Measurements from ENCODE around the gene ZNF384. TPM values are rescaled to one million over a fixed set of nuclear protein-coding genes. Genes with fewer than 3 reads are reported as not detected.

ZNF384 gene
- total and polyA plus RNA-seq, 2 experiments from 2014 or later: 20.5 to 35.9 TPM

DNA sequence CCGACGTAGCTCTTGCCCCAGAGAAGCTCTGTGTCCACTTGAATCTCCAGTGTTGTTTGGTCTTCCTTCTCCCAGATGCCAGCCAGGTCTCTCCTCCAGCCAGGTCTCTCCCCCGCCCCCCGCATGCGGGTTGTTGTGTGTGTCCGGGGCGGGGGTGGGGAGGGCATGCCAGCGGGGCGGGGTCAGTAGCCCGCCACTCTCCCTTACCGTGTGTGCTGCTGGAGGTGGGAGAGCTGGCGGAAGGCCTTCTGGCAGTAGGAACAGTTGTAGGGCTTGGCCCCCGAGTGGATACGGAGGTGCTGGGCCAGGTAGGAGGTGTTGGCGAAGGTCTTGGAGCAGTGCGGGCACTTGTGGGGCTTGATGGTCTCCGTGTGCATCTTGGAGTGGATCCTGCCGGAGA, 17.0 kb downstream of the ZNF384 start (continued):
- TF ChIP-seq, protein P1, sequence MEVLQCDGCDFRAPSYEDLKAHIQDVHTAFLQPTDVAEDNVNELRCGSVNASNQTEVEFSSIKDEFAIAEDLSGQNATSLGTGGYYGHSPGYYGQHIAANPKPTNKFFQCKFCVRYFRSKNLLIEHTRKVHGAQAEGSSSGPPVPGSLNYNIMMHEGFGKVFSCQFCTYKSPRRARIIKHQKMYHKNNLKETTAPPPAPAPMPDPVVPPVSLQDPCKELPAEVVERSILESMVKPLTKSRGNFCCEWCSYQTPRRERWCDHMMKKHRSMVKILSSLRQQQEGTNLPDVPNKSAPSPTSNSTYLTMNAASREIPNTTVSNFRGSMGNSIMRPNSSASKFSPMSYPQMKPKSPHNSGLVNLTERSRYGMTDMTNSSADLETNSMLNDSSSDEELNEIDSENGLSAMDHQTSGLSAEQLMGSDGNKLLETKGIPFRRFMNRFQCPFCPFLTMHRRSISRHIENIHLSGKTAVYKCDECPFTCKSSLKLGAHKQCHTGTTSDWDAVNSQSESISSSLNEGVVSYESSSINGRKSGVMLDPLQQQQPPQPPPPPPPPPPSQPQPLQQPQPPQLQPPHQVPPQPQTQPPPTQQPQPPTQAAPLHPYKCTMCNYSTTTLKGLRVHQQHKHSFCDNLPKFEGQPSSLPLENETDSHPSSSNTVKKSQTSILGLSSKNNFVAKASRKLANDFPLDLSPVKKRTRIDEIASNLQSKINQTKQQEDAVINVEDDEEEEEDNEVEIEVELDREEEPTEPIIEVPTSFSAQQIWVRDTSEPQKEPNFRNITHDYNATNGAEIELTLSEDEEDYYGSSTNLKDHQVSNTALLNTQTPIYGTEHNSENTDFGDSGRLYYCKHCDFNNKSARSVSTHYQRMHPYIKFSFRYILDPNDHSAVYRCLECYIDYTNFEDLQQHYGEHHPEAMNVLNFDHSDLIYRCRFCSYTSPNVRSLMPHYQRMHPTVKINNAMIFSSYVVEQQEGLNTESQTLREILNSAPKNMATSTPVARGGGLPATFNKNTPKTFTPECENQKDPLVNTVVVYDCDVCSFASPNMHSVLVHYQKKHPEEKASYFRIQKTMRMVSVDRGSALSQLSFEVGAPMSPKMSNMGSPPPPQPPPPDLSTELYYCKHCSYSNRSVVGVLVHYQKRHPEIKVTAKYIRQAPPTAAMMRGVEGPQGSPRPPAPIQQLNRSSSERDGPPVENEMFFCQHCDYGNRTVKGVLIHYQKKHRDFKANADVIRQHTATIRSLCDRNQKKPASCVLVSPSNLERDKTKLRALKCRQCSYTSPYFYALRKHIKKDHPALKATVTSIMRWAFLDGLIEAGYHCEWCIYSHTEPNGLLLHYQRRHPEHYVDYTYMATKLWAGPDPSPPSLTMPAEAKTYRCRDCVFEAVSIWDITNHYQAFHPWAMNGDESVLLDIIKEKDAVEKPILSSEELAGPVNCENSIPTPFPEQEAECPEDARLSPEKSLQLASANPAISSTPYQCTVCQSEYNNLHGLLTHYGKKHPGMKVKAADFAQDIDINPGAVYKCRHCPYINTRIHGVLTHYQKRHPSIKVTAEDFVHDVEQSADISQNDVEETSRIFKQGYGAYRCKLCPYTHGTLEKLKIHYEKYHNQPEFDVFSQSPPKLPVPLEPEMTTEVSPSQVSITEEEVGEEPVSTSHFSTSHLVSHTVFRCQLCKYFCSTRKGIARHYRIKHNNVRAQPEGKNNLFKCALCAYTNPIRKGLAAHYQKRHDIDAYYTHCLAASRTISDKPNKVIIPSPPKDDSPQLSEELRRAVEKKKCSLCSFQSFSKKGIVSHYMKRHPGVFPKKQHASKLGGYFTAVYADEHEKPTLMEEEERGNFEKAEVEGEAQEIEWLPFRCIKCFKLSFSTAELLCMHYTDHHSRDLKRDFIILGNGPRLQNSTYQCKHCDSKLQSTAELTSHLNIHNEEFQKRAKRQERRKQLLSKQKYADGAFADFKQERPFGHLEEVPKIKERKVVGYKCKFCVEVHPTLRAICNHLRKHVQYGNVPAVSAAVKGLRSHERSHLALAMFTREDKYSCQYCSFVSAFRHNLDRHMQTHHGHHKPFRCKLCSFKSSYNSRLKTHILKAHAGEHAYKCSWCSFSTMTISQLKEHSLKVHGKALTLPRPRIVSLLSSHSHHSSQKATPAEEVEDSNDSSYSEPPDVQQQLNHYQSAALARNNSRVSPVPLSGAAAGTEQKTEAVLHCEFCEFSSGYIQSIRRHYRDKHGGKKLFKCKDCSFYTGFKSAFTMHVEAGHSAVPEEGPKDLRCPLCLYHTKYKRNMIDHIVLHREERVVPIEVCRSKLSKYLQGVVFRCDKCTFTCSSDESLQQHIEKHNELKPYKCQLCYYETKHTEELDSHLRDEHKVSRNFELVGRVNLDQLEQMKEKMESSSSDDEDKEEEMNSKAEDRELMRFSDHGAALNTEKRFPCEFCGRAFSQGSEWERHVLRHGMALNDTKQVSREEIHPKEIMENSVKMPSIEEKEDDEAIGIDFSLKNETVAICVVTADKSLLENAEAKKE (CRISPR knock-in tag; IDR thresholded peaks at IDR 0.05): no peak
- TF ChIP-seq, protein P2, sequence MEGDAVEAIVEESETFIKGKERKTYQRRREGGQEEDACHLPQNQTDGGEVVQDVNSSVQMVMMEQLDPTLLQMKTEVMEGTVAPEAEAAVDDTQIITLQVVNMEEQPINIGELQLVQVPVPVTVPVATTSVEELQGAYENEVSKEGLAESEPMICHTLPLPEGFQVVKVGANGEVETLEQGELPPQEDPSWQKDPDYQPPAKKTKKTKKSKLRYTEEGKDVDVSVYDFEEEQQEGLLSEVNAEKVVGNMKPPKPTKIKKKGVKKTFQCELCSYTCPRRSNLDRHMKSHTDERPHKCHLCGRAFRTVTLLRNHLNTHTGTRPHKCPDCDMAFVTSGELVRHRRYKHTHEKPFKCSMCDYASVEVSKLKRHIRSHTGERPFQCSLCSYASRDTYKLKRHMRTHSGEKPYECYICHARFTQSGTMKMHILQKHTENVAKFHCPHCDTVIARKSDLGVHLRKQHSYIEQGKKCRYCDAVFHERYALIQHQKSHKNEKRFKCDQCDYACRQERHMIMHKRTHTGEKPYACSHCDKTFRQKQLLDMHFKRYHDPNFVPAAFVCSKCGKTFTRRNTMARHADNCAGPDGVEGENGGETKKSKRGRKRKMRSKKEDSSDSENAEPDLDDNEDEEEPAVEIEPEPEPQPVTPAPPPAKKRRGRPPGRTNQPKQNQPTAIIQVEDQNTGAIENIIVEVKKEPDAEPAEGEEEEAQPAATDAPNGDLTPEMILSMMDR (conservative IDR thresholded peaks at IDR 0.05; ENCODE audit: low read depth in 2 of 2): no peak
- TF ChIP-seq JUNB (IDR thresholded peaks at IDR 0.05; ENCODE audit: unreplicated experiment) (no peak), CREB1 (CRISPR knock-in tag; IDR thresholded peaks at IDR 0.05; ENCODE audit: low read depth) (no peak), ZNF114 (CRISPR knock-in tag; IDR thresholded peaks at IDR 0.05) (no peak), NANOG (IDR thresholded peaks at IDR 0.05; ENCODE audit: borderline replicate concordance) (no peak), POLR2AphosphoS5 (IDR thresholded peaks at IDR 0.05; ENCODE audit: low read depth) (no peak), EZH2 (IDR thresholded peaks at IDR 0.05; ENCODE audit: low read depth, unreplicated experiment) (no peak), EZH2phosphoT487 (IDR thresholded peaks at IDR 0.05; ENCODE audit: unreplicated experiment) (no peak), STAT1 (IDR thresholded peaks at IDR 0.05; ENCODE audit: unreplicated experiment) (no peak)
- TF ChIP-seq, protein P3, sequence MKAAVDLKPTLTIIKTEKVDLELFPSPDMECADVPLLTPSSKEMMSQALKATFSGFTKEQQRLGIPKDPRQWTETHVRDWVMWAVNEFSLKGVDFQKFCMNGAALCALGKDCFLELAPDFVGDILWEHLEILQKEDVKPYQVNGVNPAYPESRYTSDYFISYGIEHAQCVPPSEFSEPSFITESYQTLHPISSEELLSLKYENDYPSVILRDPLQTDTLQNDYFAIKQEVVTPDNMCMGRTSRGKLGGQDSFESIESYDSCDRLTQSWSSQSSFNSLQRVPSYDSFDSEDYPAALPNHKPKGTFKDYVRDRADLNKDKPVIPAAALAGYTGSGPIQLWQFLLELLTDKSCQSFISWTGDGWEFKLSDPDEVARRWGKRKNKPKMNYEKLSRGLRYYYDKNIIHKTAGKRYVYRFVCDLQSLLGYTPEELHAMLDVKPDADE (IDR thresholded peaks at IDR 0.05): no peak
- TF ChIP-seq, protein P4, sequence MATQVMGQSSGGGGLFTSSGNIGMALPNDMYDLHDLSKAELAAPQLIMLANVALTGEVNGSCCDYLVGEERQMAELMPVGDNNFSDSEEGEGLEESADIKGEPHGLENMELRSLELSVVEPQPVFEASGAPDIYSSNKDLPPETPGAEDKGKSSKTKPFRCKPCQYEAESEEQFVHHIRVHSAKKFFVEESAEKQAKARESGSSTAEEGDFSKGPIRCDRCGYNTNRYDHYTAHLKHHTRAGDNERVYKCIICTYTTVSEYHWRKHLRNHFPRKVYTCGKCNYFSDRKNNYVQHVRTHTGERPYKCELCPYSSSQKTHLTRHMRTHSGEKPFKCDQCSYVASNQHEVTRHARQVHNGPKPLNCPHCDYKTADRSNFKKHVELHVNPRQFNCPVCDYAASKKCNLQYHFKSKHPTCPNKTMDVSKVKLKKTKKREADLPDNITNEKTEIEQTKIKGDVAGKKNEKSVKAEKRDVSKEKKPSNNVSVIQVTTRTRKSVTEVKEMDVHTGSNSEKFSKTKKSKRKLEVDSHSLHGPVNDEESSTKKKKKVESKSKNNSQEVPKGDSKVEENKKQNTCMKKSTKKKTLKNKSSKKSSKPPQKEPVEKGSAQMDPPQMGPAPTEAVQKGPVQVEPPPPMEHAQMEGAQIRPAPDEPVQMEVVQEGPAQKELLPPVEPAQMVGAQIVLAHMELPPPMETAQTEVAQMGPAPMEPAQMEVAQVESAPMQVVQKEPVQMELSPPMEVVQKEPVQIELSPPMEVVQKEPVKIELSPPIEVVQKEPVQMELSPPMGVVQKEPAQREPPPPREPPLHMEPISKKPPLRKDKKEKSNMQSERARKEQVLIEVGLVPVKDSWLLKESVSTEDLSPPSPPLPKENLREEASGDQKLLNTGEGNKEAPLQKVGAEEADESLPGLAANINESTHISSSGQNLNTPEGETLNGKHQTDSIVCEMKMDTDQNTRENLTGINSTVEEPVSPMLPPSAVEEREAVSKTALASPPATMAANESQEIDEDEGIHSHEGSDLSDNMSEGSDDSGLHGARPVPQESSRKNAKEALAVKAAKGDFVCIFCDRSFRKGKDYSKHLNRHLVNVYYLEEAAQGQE (IDR thresholded peaks at IDR 0.05; ENCODE audit: unreplicated experiment): no peak

Measured in GM23338 (cell line).